NCI-H1105 treated with DMSO at 0.1 percent for 48 hours (cell line): ENCODE measurements around the gene CDK4.
"Not testable (repeated sequence)": the region's sequence is repeated elsewhere in the genome, so short reads cannot be mapped to it uniquely, and the experiment has no call there.

ENCODE experiments used
- DNase-seq: peaks from one replicate; lab custom pipeline; 2025; lab: John Stamatoyannopoulos, UW

Gene CDK4

GRCh38 chr12:57724936-57725740 is 27.0 kb downstream of the CDK4 start:
- no peak for DNase-seq

GRCh38 chr12:57724003-57724935 is 27.8 kb downstream of the CDK4 start:
- DNase-seq: no peak

DNA sequence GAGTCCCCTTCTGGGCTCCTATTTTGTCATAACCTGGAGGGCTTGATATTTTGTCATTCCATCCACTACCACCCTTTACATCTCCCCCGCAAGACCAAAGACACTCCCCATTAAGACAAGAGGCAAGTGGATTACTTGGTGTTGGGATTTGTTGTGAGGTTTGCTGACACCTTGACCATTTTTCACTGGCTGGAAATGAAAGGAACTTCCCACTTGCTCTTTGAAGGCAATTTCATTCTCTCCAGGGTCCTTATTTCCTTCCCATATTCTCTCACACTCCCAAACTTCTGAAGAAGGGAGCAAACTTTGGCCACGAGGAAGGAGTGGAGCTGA is 28.5 kb downstream of the CDK4 start:
- DNase-seq: no peak

DNA sequence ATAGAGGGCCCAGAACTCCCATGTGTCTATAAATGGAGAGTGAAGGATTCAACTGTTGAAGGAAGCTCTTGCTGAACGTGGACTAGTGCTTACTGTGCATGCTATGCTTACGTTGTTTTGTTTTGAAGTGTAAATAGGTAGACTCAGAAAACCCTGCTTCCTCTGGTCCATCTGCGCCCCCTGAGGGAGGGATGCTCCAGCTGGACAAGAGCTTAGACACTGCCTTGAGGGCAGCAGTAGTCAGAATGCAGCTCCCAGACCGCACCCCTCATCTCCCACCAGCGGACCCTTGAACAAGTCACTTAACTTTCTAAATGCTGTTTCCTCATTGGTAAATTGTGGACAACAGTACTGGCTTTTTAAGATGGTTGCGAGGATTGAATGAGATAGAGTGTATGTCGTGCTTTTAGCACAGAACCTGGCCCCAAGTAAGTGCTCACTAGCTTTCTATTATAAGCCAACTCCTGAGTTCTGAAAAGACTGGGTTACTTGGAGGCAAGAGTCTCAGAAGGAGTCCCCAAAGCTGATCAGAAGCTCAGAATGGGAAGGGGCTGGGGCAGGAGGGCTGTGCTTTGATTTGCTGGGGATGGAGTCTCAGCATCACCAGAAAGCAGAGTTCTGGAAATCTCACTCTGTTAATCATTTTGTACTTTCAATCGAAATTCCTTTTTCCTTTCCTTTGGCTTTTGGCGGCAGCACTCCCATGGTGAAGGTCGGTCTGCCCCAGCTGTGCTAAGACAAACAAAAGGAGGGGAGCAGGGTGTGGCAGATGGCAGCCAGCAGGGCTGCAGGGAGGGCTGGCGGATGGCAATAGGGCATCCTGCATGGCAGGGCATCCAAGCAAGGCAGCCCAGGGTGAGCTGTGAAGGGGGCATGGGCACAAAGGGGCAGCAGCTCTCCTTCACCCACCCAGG is 29.1 kb downstream of the CDK4 start:
- DNase-seq: no peak

- DNase-seq: not testable (repeated sequence)
Measured at GRCh38 chr12:57721846-57722608, 30.1 kb downstream of the CDK4 start.

- DNase-seq: no peak
Measured at GRCh38 chr12:57720606-57721595, 31.2 kb downstream of the CDK4 start.

DNA sequence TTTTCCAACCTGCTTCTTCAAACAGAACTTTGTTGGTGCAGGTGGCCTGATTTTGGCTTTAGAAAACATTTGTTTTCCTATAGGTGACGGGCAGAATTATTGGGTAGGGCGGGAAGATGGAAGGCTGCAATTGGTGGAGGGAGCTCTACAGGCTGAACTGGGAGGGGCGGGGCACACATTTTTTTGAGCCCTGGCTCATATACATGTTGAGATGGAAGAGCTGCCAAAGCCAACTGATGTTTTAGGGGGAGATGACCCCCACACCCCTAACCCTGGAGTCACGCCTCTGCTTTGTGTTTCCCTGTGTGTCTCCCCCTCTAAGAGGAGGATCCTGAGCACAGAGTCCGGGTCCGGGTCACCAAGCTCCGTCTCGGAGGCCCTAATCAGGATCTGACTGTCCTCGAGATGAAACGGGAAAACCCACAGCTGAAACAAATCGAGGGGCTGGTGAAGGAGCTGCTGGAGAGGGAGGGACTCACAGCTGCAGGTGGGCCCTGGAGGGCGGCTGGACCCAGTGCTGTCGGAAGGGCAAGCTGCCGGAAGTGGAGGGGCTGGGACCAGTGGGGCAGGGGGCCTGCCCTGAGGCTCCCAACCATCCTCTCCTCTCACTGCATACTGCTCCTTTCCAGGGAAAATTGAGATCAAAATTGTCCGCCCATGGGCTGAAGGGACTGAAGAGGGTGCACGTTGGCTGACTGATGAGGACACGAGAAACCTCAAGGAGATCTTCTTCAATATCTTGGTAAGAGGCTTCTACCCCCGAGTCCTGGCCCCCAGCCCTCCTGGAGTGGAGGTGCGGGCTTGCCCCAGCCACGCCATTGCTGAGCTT is 32.1 kb downstream of the CDK4 start:
- no peak for DNase-seq

- DNase-seq: no peak
Measured at GRCh38 chr12:57718641-57719528, 33.2 kb downstream of the CDK4 start.

DNA sequence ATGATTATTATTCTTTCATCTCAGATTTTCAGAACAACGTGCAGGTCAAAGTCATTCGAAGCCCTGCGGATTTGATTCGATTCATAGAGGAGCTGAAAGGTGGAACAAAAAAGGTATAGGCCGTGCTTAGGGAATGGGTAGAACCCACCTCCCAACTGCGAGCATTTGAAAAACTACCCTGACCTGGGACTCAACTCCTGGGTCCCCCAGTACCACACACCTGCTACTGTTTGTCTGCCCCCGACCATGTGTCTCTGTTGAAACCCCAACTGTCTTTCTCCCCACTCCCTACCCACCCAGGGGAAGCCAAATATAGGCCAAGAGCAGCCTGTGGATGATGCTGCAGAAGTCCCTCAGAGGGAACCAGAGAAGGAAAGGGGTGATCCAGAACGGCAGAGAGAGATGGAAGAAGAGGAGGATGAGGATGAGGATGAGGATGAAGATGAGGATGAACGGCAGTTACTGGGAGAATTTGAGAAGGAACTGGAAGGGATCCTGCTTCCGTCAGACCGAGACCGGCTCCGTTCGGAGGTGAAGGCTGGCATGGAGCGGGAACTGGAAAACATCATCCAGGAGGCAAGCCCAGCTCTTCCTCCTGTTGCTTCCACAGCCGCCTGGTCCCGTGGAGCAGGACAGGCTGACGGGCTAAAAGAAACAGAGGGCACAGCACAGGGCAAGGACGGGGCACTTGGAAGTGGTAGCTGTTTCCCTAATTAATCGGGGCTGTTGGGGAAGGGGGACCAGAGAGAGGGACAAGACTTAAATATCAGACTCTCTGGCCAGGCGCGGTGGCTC is 34.1 kb downstream of the CDK4 start:
- DNase-seq: no peak

- no peak for DNase-seq
Measured at GRCh38 chr12:57717131-57717530, 35.0 kb downstream of the CDK4 start.

DNA sequence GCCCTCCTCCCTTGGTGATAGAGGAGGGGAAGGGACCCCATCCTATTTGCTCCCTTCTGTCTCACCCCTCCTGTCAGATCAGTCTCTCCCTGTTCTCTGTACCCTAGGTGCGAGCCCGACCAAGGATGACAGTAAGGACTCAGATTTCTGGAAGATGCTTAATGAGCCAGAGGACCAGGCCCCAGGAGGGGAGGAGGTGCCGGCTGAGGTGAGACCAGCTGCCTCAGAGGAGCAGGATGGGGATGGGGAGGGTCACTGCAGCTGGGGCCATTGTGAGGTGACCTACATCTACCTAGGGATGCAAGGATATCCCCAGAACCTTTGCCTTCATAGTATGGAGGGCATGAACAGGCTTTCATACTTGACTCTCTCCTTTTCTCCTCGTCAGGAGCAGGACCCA is 35.8 kb downstream of the CDK4 start:
- DNase-seq: no peak

DNA sequence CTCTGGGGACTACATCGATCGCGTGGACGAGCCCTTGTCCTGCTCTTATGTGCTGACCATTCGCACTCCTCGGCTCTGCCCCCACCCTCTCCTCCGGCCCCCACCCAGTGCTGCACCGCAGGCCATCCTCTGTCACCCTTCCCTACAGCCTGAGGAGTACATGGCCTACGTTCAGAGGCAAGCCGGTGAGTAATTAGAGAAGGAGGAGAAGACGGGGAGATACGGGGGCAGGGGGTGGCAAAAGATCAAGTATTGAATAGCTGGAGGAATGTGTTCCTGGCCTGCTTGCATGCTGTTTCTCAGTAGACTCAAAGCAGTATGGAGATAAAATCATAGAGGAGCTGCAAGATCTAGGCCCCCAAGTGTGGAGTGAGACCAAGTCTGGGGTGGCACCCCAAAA is 36.3 kb downstream of the CDK4 start:
- DNase-seq: no peak

DNA sequence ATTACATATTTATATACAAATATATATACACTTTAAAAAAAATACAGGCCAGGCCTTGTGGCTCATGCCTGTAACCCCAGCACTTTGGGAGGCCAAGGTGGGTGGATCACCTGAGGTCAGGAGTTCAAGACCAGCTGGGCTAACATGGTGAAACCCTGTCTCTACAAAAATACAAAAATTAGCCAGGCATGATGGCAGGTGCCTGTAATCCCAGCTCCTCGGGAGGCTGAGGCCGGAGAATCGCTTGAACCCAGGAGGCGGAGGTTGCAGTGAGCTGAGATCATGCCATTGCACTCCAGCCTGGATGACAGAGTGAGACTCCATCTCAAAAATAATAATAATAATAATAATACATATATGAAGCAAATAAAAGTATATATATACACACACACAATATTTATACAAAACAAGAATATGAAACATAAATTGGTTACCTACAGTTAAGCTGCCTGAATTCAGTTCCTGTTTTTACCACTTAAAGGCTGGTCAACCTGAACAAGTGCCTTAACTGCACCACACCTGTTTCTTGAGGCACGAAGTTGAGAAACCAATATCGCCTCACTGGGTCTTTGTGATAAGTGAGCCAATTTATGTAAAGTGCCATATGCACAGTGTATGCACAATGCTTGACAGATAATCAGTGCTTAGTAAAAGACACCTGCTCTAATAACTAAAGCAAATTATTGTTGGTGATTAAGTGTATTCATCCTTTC is 36.9 kb downstream of the CDK4 start:
- not testable (repeated sequence) for DNase-seq

- DNase-seq: no peak
Measured at GRCh38 chr12:57713209-57713608, 38.9 kb downstream of the CDK4 start.

- no peak for DNase-seq
Measured at GRCh38 chr12:57712701-57713100, 39.4 kb downstream of the CDK4 start.

DNA sequence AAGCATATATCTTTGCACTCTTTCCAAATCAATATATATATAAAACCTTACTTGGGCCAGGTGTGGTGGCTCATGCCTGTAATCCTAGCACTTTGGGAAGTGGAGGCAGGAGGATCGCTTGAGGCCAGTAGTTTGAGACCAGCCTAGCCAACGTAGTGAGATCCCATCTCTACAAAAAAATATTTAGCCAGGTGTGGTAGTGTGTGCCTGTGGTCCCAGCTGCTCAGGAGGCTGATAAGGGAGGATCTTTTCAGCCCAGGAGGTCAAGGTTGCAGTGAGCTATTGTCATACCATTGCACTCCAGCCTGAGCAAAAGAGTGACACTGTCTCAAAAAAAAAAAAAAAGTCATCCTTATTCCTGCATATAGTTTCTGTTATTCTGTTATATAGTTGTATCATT is 43.8 kb downstream of the CDK4 start:
- no peak for DNase-seq

DNA sequence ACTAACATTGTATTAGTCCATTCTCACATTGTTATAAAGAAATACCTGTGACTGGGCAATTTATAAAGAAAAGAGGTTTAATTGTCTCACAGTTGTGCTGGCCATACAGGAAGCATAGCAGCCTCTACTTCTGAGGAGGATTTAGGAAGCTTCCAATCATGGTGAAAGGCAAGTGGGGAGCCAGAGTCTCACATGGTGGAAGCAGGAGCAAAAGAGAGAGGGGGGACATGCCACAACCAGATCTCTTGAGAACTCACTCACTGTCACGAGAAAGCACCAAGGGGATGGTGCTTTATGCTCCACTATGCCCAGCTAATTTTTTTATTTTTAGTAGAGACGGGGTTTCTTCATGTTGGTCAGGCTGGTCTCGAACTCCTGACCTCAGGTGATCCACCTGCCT is 44.9 kb downstream of the CDK4 start:
- no peak for DNase-seq
